Panc1 (cell line): Measurements from ENCODE around the gene SOBP. TPM values are rescaled to one million over a fixed set of nuclear protein-coding genes. Genes with fewer than 3 reads are reported as not detected.

Source experiments
- ATAC-seq: fragments of 200-7000 bp; cut with Tn5 transposase; 2 replicates; pipeline ENCODE4 v1.9.1; 2020; ENCODE audit warnings: mild to moderate bottlenecking, moderate library complexity
- BruUV-seq: library from RNA; stranded (reverse); fragments of 400-500 nt; replicated peaks from 2 replicates; lab custom pipeline; 2021; lab: Mats Ljungman, UMichigan
- CTCF ChIA-PET: fragments of 300-600 bp; sonication (Branson Sonifier 250); formaldehyde crosslinking; loops from one replicate; lab custom pipeline; 2022; ENCODE audit warnings: antibody characterized with exemption; lab: Charles Lee
- POLR2A ChIA-PET: fragments of 300-600 bp; sonication (Branson Sonifier 250); formaldehyde crosslinking; loops from one replicate; lab custom pipeline; 2022; ENCODE audit warnings: antibody characterized with exemption; lab: Charles Lee
- DNase-seq: peaks from one replicate; pipeline ENCODE4 v3.0.0-alpha.2; 2010; ENCODE audit warnings: low read depth, low spot score
- H3K27ac ChIP-seq: 2 replicates; pipeline ENCODE4 v1.5.1; 2011; ENCODE audit warnings: mild to moderate bottlenecking, low read length, inconsistent platforms
- H3K27me3 ChIP-seq: fragments of 200-500 bp; sonication (Bioruptor generic); 2 replicates; pipeline ENCODE4 v1.6.0; 2014; ENCODE audit warnings: low read length, inconsistent platforms; ENCODE audit not compliant: control insufficient read depth, insufficient read depth
- H3K36me3 ChIP-seq: fragments of 200-500 bp; sonication (Bioruptor generic); 2 replicates; pipeline ENCODE4 v1.5.1; 2014; ENCODE audit warnings: inconsistent platforms, mild to moderate bottlenecking, low read length, moderate library complexity; ENCODE audit not compliant: control insufficient read depth, insufficient read depth
- H3K4me1 ChIP-seq: 2 replicates; pipeline ENCODE4 v1.5.1; 2011; ENCODE audit warnings: inconsistent platforms, mild to moderate bottlenecking, low read length, moderate library complexity; ENCODE audit not compliant: control insufficient read depth, insufficient read depth
- H3K4me3 ChIP-seq, 2 experiments: 2 replicates each; pipeline ENCODE4 v1.5.1; 2011 to 2012; ENCODE audit warnings: low read depth in 2 of 2, low read length in 2 of 2, mild to moderate bottlenecking in 2 of 2, inconsistent platforms in 1 of 2, moderate library complexity in 1 of 2
- H3K9me3 ChIP-seq: fragments of 200-500 bp; sonication (Bioruptor generic); 2 replicates; pipeline ENCODE4 v1.5.1; 2014; ENCODE audit warnings: low read depth, mild to moderate bottlenecking, inconsistent platforms, low read length, moderate library complexity; ENCODE audit not compliant: control insufficient read depth, insufficient read depth
- CTCF ChIP-seq: fragments of 450-650 bp; IDR thresholded peaks from 2 replicates; pipeline ENCODE4 v1.5.1; 2017; ENCODE audit warnings: mild to moderate bottlenecking
- POLR2AphosphoS5 ChIP-seq: IDR thresholded peaks from 2 replicates; pipeline ENCODE4 v1.6.1; 2012; ENCODE audit warnings: mild to moderate bottlenecking, low read depth, low read length, moderate library complexity
- SIN3A ChIP-seq: IDR thresholded peaks from 2 replicates; pipeline ENCODE4 v1.6.1; 2012; ENCODE audit warnings: low read depth, mild to moderate bottlenecking, low read length, moderate library complexity, borderline replicate concordance; ENCODE audit not compliant: insufficient read depth
- TCF7L2 ChIP-seq: IDR thresholded peaks from 2 replicates; pipeline ENCODE4 v1.6.1; 2011; ENCODE audit warnings: mild to moderate bottlenecking, low read depth, low read length, inconsistent platforms
- in situ Hi-C: cut with HindIII; loops from 2 replicates; pipeline ENCODE4 v1.10.0; 2016; ENCODE audit warnings: low sequenced_read_pairs, low pct_unique_long_range_greater_than_20kb
- intact Hi-C: fragments of 100-400 bp; cut with micrococcal nuclease; formaldehyde crosslinking; loops from one replicate; pipeline ENCODE4 v1.10.0; 2022; ENCODE audit not compliant: unreplicated experiment
- total RNA-seq: library from RNA; stranded (reverse); gene quantifications from one replicate; pipeline ENCODE4 v1.2.1, GENCODE V29; 2021; ENCODE audit not compliant: unreplicated experiment
- TF ChIP-seq, protein P1 (sequence below), 2 experiments: IDR thresholded peaks; 2 replicates each; pipeline ENCODE4 v1.6.1; 2011 to 2012; ENCODE audit warnings: low read depth in 2 of 2, control low read depth in 1 of 2, low read length in 1 of 2, mild to moderate bottlenecking in 1 of 2, moderate library complexity in 1 of 2; ENCODE audit not compliant: insufficient read depth in 1 of 2

Gene SOBP
- total RNA-seq, 1 experiment from 2014 or later: 9.0 TPM

- BruUV-seq: no TSS peak
- Histone ChIP-seq H3K9me3 (no peaks in the 10 kb centered on the region), H3K27ac (no peak overlapping the region), H3K4me1 (peaks cover 9% of the 10 kb centered on the region), H3K36me3 (no peaks in the 10 kb centered on the region), H3K27me3 (no peaks in the 10 kb centered on the region), H3K4me3 (no peak overlapping the region)
- CTCF ChIA-PET: no interaction called here
- TF ChIP-seq TCF7L2: no peak
- TF ChIP-seq CTCF: no peak
- no peak for TF ChIP-seq SIN3A
- no peak for TF ChIP-seq POLR2AphosphoS5
- TF ChIP-seq, protein P1, sequence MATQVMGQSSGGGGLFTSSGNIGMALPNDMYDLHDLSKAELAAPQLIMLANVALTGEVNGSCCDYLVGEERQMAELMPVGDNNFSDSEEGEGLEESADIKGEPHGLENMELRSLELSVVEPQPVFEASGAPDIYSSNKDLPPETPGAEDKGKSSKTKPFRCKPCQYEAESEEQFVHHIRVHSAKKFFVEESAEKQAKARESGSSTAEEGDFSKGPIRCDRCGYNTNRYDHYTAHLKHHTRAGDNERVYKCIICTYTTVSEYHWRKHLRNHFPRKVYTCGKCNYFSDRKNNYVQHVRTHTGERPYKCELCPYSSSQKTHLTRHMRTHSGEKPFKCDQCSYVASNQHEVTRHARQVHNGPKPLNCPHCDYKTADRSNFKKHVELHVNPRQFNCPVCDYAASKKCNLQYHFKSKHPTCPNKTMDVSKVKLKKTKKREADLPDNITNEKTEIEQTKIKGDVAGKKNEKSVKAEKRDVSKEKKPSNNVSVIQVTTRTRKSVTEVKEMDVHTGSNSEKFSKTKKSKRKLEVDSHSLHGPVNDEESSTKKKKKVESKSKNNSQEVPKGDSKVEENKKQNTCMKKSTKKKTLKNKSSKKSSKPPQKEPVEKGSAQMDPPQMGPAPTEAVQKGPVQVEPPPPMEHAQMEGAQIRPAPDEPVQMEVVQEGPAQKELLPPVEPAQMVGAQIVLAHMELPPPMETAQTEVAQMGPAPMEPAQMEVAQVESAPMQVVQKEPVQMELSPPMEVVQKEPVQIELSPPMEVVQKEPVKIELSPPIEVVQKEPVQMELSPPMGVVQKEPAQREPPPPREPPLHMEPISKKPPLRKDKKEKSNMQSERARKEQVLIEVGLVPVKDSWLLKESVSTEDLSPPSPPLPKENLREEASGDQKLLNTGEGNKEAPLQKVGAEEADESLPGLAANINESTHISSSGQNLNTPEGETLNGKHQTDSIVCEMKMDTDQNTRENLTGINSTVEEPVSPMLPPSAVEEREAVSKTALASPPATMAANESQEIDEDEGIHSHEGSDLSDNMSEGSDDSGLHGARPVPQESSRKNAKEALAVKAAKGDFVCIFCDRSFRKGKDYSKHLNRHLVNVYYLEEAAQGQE (IDR thresholded peaks at IDR 0.05; ENCODE audit: insufficient read depth in 1 of 2, low read depth in 2 of 2, low read length in 1 of 2): no peak
- DNase-seq (no peak), ATAC-seq (no peak)
- POLR2A ChIA-PET: no interaction called here
- intact Hi-C loops: no loop called here
- in situ Hi-C loops: no loop called here
These were observed 45.7 kb downstream of the SOBP start for GRCh38 chr6:107535626-107536025.

DNA sequence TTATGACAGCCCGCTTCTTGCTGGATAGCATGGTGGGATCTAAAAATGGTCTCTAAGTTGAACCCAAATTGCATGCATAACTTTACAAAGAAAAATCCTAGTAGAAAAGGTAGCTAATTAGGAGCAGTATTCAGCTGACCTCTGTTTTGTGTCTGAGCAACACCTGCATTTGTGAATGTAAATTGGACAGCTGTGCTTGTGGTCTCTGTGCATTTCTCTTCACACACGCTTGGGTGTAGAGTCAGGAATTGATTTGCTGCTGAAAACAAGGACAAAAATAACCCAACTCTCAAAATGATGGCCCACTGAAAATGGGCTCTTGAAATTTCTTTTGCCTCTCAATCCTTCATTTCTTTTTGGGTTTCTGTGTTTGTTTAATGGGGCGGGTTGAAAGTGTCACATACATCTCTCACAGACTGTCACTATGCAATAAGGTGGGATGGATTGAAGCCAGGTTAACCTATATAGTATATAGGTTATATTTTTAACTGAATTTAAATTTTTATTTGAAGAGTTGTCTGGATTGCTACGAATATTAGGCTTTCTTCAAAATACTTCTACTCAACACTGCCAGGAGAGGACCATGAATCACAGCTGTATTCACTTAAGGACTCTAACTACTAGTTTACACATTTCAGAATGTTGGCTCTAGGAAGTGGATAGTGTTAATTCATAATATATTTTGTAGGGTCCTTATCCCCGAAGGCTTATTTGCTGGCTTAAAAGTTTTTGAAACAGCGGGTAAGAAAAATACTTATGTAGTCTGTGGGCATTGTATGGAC, 46.5 kb downstream of the SOBP start:
- H3K9me3 ChIP-seq: no peaks in the 10 kb centered on the region
- ATAC-seq: no peak
- TF ChIP-seq SIN3A (no peak), CTCF (no peak), TCF7L2 (no peak), POLR2AphosphoS5 (no peak)
- TF ChIP-seq, protein P1 (IDR thresholded peaks at IDR 0.05; ENCODE audit: insufficient read depth in 1 of 2, low read depth in 2 of 2, low read length in 1 of 2): no peak
- no TSS peak for BruUV-seq
- CTCF ChIA-PET: no interaction called here
- peaks cover 12% of the 10 kb centered on the region for H3K4me1 ChIP-seq
- POLR2A ChIA-PET: no interaction called here
- intact Hi-C loops: no loop called here
- no peaks in the 10 kb centered on the region; the same call in 1 of the 2 replicates for H3K36me3 ChIP-seq
- in situ Hi-C loops: no loop called here
- no peak for DNase-seq
- H3K27me3 ChIP-seq: no peaks in the 10 kb centered on the region
- H3K4me3 ChIP-seq: no peak overlapping the region
- no peak overlapping the region for H3K27ac ChIP-seq
